ENCODE data around the gene GRIK5.
A peak's percentile ranks its signal among the peaks of the same experiment; 100 is the strongest.

GRIK5 gene

DNA sequence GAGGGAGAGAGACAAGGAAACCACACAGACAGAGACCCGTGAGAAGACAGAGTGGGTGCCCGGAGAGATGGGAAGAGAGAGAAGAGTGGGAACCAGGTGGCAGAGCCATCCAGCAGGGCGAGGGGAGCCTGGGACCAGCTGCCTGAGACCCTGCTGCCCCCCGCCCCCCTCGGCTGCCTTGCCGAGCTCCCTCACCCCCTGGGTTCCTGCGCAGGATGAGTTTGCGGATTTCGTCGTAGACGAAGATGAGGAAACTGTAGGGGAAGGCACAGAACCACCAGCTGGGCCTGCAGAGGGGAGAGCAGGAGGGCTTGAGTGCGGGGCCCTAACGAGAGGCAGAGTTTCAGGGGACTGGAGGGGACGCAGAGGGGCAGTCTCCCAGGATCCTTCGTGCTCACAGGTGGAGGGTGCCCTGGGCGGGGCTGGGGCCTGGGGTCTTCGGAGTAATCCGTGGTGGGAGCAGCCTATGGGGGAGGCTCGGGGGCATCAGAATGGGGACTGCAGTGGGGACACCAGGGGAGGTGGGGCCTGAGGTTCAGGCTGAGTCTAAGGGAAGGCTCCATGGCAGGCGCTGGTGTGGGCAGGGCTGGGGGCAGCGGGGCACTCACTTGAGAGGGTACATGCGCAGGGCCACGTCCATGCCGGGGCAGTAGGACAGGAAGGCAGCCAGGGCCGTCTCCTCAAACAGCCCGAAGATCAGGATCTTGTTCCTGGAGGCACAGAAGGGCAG, 102.8 kb downstream of the GRIK5 start:
- TF ChIP-seq, protein P1, sequence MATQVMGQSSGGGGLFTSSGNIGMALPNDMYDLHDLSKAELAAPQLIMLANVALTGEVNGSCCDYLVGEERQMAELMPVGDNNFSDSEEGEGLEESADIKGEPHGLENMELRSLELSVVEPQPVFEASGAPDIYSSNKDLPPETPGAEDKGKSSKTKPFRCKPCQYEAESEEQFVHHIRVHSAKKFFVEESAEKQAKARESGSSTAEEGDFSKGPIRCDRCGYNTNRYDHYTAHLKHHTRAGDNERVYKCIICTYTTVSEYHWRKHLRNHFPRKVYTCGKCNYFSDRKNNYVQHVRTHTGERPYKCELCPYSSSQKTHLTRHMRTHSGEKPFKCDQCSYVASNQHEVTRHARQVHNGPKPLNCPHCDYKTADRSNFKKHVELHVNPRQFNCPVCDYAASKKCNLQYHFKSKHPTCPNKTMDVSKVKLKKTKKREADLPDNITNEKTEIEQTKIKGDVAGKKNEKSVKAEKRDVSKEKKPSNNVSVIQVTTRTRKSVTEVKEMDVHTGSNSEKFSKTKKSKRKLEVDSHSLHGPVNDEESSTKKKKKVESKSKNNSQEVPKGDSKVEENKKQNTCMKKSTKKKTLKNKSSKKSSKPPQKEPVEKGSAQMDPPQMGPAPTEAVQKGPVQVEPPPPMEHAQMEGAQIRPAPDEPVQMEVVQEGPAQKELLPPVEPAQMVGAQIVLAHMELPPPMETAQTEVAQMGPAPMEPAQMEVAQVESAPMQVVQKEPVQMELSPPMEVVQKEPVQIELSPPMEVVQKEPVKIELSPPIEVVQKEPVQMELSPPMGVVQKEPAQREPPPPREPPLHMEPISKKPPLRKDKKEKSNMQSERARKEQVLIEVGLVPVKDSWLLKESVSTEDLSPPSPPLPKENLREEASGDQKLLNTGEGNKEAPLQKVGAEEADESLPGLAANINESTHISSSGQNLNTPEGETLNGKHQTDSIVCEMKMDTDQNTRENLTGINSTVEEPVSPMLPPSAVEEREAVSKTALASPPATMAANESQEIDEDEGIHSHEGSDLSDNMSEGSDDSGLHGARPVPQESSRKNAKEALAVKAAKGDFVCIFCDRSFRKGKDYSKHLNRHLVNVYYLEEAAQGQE (IDR thresholded peaks at IDR 0.05; ENCODE audit: insufficient read depth in 1 of 2, low read depth in 2 of 2, low read length in 2 of 2) = no peak

DNA sequence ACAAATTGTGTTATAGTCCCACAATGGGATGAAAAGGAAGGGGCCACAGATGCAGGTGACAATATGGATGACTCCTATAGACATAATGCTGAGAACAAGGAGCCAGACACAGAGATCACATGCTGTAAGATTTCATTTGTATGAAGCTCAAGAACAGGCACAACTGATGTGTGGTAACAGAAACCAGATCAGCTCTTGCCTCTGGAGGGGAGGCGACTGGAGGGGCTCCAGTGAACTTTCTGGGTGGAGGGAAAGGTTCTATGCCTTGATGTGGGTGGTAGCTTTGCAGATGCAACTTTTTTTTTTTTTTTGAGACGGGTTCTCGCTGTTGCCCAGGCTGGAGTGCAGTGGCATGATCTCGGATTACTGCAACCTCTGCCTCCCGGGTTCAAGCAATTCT, 104.9 kb downstream of the GRIK5 start:
- TF ChIP-seq POLR2AphosphoS5 (IDR thresholded peaks at IDR 0.05; ENCODE audit: low read depth, low read length) (no peak), SIN3A (IDR thresholded peaks at IDR 0.05; ENCODE audit: borderline replicate concordance, insufficient read depth, low read length) (no peak), FOXP2 (optimal IDR thresholded peaks at IDR 0.05; ENCODE audit: borderline replicate concordance, extremely low read depth, extremely low read length, insufficient read depth) (no peak), TAF1 (IDR thresholded peaks at IDR 0.05; ENCODE audit: borderline replicate concordance, insufficient read depth, low read length) (no peak)
- TF ChIP-seq, protein P1 (IDR thresholded peaks at IDR 0.05; ENCODE audit: insufficient read depth in 1 of 2, low read depth in 2 of 2, low read length in 2 of 2) = no peak

DNA sequence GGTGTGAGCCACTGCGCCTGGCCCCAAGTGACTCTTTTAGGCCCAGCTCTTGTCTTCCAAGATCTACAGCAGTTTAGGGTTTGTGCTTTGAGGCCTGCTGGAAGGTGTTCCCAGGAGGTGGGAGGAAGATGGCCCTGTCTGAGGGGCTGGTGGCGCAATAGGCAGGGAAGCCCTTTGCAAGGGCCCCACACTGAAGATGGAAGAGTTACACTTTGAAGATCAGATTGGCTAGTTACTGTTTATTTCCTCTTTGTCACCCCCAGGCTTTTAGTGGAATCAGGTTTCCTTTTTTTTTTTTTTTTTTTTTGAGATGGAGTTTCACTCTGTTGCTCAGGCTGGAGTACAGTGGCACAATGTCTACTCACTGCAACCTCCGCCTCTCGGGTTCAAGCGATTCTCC, 109.0 kb downstream of the GRIK5 start:
- TF ChIP-seq SIN3A (IDR thresholded peaks at IDR 0.05; ENCODE audit: borderline replicate concordance, insufficient read depth, low read length) = no peak
- no peak for TF ChIP-seq FOXP2 (optimal IDR thresholded peaks at IDR 0.05; ENCODE audit: borderline replicate concordance, extremely low read depth, extremely low read length, insufficient read depth)
- TF ChIP-seq TAF1 (IDR thresholded peaks at IDR 0.05; ENCODE audit: borderline replicate concordance, insufficient read depth, low read length) = no peak

DNA sequence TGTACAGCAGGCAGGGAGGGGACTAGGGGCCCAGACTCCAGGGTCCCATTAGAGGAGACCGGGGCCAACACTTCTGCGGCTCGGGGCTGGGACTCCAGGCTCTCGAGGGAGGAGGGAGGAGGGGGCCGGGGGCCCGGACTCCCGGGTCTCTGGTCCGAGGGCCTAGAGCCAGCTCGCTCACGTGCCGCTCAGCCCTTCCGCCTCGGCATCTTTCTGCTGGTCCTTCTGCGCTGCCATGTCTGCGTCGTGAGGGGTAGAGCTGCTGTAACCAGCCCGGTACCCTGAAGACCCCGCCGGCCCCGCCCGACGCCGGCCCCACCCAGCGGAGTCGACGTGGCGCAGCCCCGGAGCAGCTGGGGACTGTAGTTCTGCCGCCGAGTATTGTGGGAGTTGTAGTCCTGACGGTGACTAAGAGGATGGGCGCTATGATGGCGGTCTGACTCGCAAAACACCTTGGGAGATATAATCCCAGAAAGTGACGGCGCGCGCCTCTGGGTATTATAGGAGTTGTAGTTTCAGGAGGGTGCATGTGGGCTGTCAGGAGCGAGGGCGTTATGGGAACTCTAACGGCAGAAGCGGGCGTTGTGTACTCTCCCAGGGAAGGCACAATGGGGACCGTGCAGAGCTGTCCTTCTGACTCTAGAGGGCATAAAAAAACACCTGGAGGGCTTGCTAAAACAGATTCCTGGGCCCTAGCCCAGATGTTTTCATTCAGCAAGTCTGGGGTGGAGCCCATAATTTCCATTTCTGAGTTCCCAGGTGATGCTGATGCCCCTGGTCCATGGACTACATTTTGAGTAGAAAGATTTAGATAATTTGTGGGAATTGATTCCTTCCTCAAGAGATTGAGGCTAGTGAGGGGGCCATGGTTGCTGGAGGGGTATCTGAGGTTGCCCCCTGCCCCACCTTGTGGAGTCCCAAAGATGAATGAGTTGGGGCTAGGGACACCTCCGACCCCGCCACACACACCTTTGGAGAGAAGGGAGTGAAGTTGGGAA, 110.7 kb downstream of the GRIK5 start, which contains the start of gene RABAC1:
TSS of gene RABAC1 (minus strand) at position 266 of the 998 bp plus-strand sequence. CDS start at position 237, 29 bp downstream.
- TF ChIP-seq SIN3A (IDR thresholded peaks at IDR 0.05; ENCODE audit: borderline replicate concordance, insufficient read depth, low read length) (no peak), FOXP2 (optimal IDR thresholded peaks at IDR 0.05; ENCODE audit: borderline replicate concordance, extremely low read depth, extremely low read length, insufficient read depth) (peak; percentile 54), TAF1 (IDR thresholded peaks at IDR 0.05; ENCODE audit: borderline replicate concordance, insufficient read depth, low read length) (no peak), POLR2AphosphoS5 (IDR thresholded peaks at IDR 0.05; ENCODE audit: low read depth, low read length) (peak; percentile 63)
- TF ChIP-seq, protein P1 (IDR thresholded peaks at IDR 0.05; ENCODE audit: insufficient read depth in 1 of 2, low read depth in 2 of 2, low read length in 2 of 2) = 0 out of 4 replicates have a peak, but pooled peaks of 1 of the 2 experiments have one; percentile 32

DNA sequence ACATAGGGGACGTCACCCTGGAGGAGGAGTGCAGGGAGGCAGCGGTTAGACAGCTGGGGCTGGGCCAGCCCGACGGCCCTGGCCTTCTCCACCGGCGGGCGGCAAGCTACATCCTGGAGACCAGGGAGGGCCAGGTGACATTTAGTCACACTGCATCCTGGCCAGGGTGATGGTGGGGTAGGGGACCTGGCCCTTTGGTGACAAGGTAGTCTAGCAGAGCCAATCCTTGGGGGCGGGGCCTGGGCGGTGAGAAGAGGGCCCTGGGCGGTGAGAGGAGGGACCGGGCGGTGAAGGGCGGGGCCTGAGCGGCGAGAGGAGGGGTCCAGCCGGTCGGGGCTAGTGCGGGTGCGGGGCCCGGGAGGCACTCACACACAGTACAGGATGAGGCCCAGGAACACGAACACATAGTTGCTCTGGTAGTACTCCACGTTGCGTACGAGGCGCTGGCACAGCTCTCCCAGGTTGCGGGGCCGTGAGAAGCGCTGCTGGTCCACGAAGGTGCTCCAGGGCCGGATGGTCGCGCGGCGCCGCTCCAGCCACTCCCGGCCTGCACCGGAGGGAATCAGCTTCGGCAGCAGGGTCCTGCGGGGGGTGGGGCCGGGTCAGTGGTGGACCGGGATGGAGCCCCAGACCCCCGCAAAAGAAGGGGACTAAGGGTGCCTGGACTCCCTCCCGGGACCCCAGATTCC, 111.5 kb downstream of the GRIK5 start:
- TF ChIP-seq SIN3A (IDR thresholded peaks at IDR 0.05; ENCODE audit: borderline replicate concordance, insufficient read depth, low read length) (no peak), POLR2AphosphoS5 (IDR thresholded peaks at IDR 0.05; ENCODE audit: low read depth, low read length) (no peak; the same call in 1 of the 2 replicates), FOXP2 (optimal IDR thresholded peaks at IDR 0.05; ENCODE audit: borderline replicate concordance, extremely low read depth, extremely low read length, insufficient read depth) (no peak), TAF1 (IDR thresholded peaks at IDR 0.05; ENCODE audit: borderline replicate concordance, insufficient read depth, low read length) (0 out of 2 replicates have a peak, but pooled peaks have one; percentile 31)
- TF ChIP-seq, protein P1 (IDR thresholded peaks at IDR 0.05; ENCODE audit: insufficient read depth in 1 of 2, low read depth in 2 of 2, low read length in 2 of 2) = no peak

All from PFSK-1 (cell line).